ENCODE data around the gene IGF2.

GRCh38 chr11:2164861-2165555 lies 25.8 kb upstream of the IGF2 start:
- TF ChIP-seq CTCF (IDR thresholded peaks at IDR 0.05) (no peak), POLR2A (IDR thresholded peaks at IDR 0.05) (no peak), EP300 (IDR thresholded peaks at IDR 0.05) (no peak)
